ENCODE results near the gene SPTLC3.

Gene SPTLC3

GRCh38 chr20:13085275-13085674 is 76.5 kb downstream of the SPTLC3 start:
- Histone ChIP-seq H3K9me3 (ENCODE audit: control insufficient read depth in 5 of 5, low read length in 5 of 5) (no peaks in the 10 kb centered on the region), H3K27ac (ENCODE audit: low read depth, low read length) (no peak overlapping the region), H3K4me3 (ENCODE audit: low read depth in 1 of 5, low read length in 5 of 5) (no peak overlapping the region), H3K27me3 (ENCODE audit: control insufficient read depth in 5 of 5, insufficient read depth in 4 of 5, low read length in 5 of 5) (no peaks in the 10 kb centered on the region), H3K4me1 (ENCODE audit: control insufficient read depth in 5 of 5, insufficient read depth in 5 of 5, low read length in 5 of 5) (no peaks in the 10 kb centered on the region), H3K36me3 (ENCODE audit: control insufficient read depth in 5 of 5, insufficient read depth in 5 of 5, low read length in 5 of 5) (no peaks in the 10 kb centered on the region), H3K9ac (ENCODE audit: low read length in 5 of 5) (no peak overlapping the region)

GRCh38 chr20:13089950-13090469 is 81.2 kb downstream of the SPTLC3 start:
- H3K4me1 ChIP-seq (ENCODE audit: control insufficient read depth in 5 of 5, insufficient read depth in 5 of 5, low read length in 5 of 5), result no peaks in the 10 kb centered on the region
- H3K9ac ChIP-seq (ENCODE audit: low read length in 5 of 5), result no peak overlapping the region
- H3K27ac ChIP-seq (ENCODE audit: low read depth, low read length), result no peak overlapping the region
- no peak overlapping the region for H3K4me3 ChIP-seq (ENCODE audit: low read depth in 1 of 5, low read length in 5 of 5)
- H3K27me3 ChIP-seq (ENCODE audit: control insufficient read depth in 5 of 5, insufficient read depth in 4 of 5, low read length in 5 of 5), result no peaks in the 10 kb centered on the region
- no peaks in the 10 kb centered on the region for H3K9me3 ChIP-seq (ENCODE audit: control insufficient read depth in 5 of 5, low read length in 5 of 5)
- peaks cover 6 to 17% (median 7%) of the 10 kb centered on the region in 5 donors for H3K36me3 ChIP-seq (ENCODE audit: control insufficient read depth in 5 of 5, insufficient read depth in 5 of 5, low read length in 5 of 5)

GRCh38 chr20:13092111-13092510 is 83.3 kb downstream of the SPTLC3 start:
- H3K27me3 ChIP-seq (ENCODE audit: control insufficient read depth in 5 of 5, insufficient read depth in 4 of 5, low read length in 5 of 5), result no peaks in the 10 kb centered on the region
- no peak overlapping the region for H3K9ac ChIP-seq (ENCODE audit: low read length in 5 of 5)
- no peaks in the 10 kb centered on the region for H3K4me1 ChIP-seq (ENCODE audit: control insufficient read depth in 5 of 5, insufficient read depth in 5 of 5, low read length in 5 of 5)
- H3K9me3 ChIP-seq (ENCODE audit: control insufficient read depth in 5 of 5, low read length in 5 of 5), result no peaks in the 10 kb centered on the region
- H3K27ac ChIP-seq (ENCODE audit: low read depth, low read length), result no peak overlapping the region
- H3K4me3 ChIP-seq (ENCODE audit: low read depth in 1 of 5, low read length in 5 of 5), result no peak overlapping the region
- peaks cover 6 to 22% (median 12%) of the 10 kb centered on the region in 5 donors for H3K36me3 ChIP-seq (ENCODE audit: control insufficient read depth in 5 of 5, insufficient read depth in 5 of 5, low read length in 5 of 5)

- Histone ChIP-seq H3K36me3 (ENCODE audit: control insufficient read depth in 5 of 5, insufficient read depth in 5 of 5, low read length in 5 of 5) (peaks cover 6 to 22% (median 12%) of the 10 kb centered on the region in 5 donors), H3K4me1 (ENCODE audit: control insufficient read depth in 5 of 5, insufficient read depth in 5 of 5, low read length in 5 of 5) (no peaks in the 10 kb centered on the region), H3K27ac (ENCODE audit: low read depth, low read length) (no peak overlapping the region), H3K4me3 (ENCODE audit: low read depth in 1 of 5, low read length in 5 of 5) (no peak overlapping the region), H3K9me3 (ENCODE audit: control insufficient read depth in 5 of 5, low read length in 5 of 5) (no peaks in the 10 kb centered on the region), H3K9ac (ENCODE audit: low read length in 5 of 5) (no peak overlapping the region), H3K27me3 (ENCODE audit: control insufficient read depth in 5 of 5, insufficient read depth in 4 of 5, low read length in 5 of 5) (no peaks in the 10 kb centered on the region)
Measured at GRCh38 chr20:13094976-13095375, 86.2 kb downstream of the SPTLC3 start.

GRCh38 chr20:13098720-13099355 is 90.1 kb downstream of the SPTLC3 start:
- Histone ChIP-seq H3K9me3 (ENCODE audit: control insufficient read depth in 5 of 5, low read length in 5 of 5) (no peaks in the 10 kb centered on the region), H3K27ac (ENCODE audit: low read depth, low read length) (no peak overlapping the region), H3K4me3 (ENCODE audit: low read depth in 1 of 5, low read length in 5 of 5) (no peak overlapping the region), H3K27me3 (ENCODE audit: control insufficient read depth in 5 of 5, insufficient read depth in 4 of 5, low read length in 5 of 5) (no peaks in the 10 kb centered on the region), H3K36me3 (ENCODE audit: control insufficient read depth in 5 of 5, insufficient read depth in 5 of 5, low read length in 5 of 5) (peaks cover 5 to 15% (median 8%) of the 10 kb centered on the region in 5 donors), H3K4me1 (ENCODE audit: control insufficient read depth in 5 of 5, insufficient read depth in 5 of 5, low read length in 5 of 5) (peaks cover 0 to 3% (median 0%) of the 10 kb centered on the region in 5 donors), H3K9ac (ENCODE audit: low read length in 5 of 5) (no peak overlapping the region)

GRCh38 chr20:13099676-13100075 is 90.9 kb downstream of the SPTLC3 start:
- Histone ChIP-seq H3K9ac (ENCODE audit: low read length in 5 of 5) (no peak overlapping the region), H3K4me3 (ENCODE audit: low read depth in 1 of 5, low read length in 5 of 5) (no peak overlapping the region), H3K27ac (ENCODE audit: low read depth, low read length) (no peak overlapping the region), H3K27me3 (ENCODE audit: control insufficient read depth in 5 of 5, insufficient read depth in 4 of 5, low read length in 5 of 5) (no peaks in the 10 kb centered on the region), H3K9me3 (ENCODE audit: control insufficient read depth in 5 of 5, low read length in 5 of 5) (no peaks in the 10 kb centered on the region), H3K4me1 (ENCODE audit: control insufficient read depth in 5 of 5, insufficient read depth in 5 of 5, low read length in 5 of 5) (peaks cover 0 to 5% (median 0%) of the 10 kb centered on the region in 5 donors), H3K36me3 (ENCODE audit: control insufficient read depth in 5 of 5, insufficient read depth in 5 of 5, low read length in 5 of 5) (peaks cover 0 to 7% (median 3%) of the 10 kb centered on the region in 5 donors)

- H3K9me3 ChIP-seq (ENCODE audit: control insufficient read depth in 5 of 5, low read length in 5 of 5), result no peaks in the 10 kb centered on the region
- H3K4me3 ChIP-seq (ENCODE audit: low read depth in 1 of 5, low read length in 5 of 5), result no peak overlapping the region
- no peaks in the 10 kb centered on the region for H3K27me3 ChIP-seq (ENCODE audit: control insufficient read depth in 5 of 5, insufficient read depth in 4 of 5, low read length in 5 of 5)
- H3K9ac ChIP-seq (ENCODE audit: low read length in 5 of 5), result no peak overlapping the region
- peaks cover 0 to 8% (median 6%) of the 10 kb centered on the region in 5 donors for H3K4me1 ChIP-seq (ENCODE audit: control insufficient read depth in 5 of 5, insufficient read depth in 5 of 5, low read length in 5 of 5)
- no peak overlapping the region for H3K27ac ChIP-seq (ENCODE audit: low read depth, low read length)
- no peaks in the 10 kb centered on the region for H3K36me3 ChIP-seq (ENCODE audit: control insufficient read depth in 5 of 5, insufficient read depth in 5 of 5, low read length in 5 of 5)
Measured at GRCh38 chr20:13101276-13101675, 92.5 kb downstream of the SPTLC3 start.

- Histone ChIP-seq H3K36me3 (ENCODE audit: control insufficient read depth in 5 of 5, insufficient read depth in 5 of 5, low read length in 5 of 5) (no peaks in the 10 kb centered on the region), H3K4me1 (ENCODE audit: control insufficient read depth in 5 of 5, insufficient read depth in 5 of 5, low read length in 5 of 5) (peaks cover 0 to 8% (median 6%) of the 10 kb centered on the region in 5 donors), H3K27ac (ENCODE audit: low read depth, low read length) (no peak overlapping the region), H3K4me3 (ENCODE audit: low read depth in 1 of 5, low read length in 5 of 5) (no peak overlapping the region), H3K9ac (ENCODE audit: low read length in 5 of 5) (no peak overlapping the region), H3K9me3 (ENCODE audit: control insufficient read depth in 5 of 5, low read length in 5 of 5) (no peaks in the 10 kb centered on the region), H3K27me3 (ENCODE audit: control insufficient read depth in 5 of 5, insufficient read depth in 4 of 5, low read length in 5 of 5) (no peaks in the 10 kb centered on the region)
Measured at GRCh38 chr20:13101706-13102105, 92.9 kb downstream of the SPTLC3 start.

- H3K36me3 ChIP-seq (ENCODE audit: control insufficient read depth in 5 of 5, insufficient read depth in 5 of 5, low read length in 5 of 5), result no peaks in the 10 kb centered on the region
- no peak overlapping the region for H3K9ac ChIP-seq (ENCODE audit: low read length in 5 of 5)
- no peak overlapping the region for H3K4me3 ChIP-seq (ENCODE audit: low read depth in 1 of 5, low read length in 5 of 5)
- no peaks in the 10 kb centered on the region for H3K27me3 ChIP-seq (ENCODE audit: control insufficient read depth in 5 of 5, insufficient read depth in 4 of 5, low read length in 5 of 5)
- no peak overlapping the region for H3K27ac ChIP-seq (ENCODE audit: low read depth, low read length)
- peaks cover 0 to 8% (median 6%) of the 10 kb centered on the region in 5 donors for H3K4me1 ChIP-seq (ENCODE audit: control insufficient read depth in 5 of 5, insufficient read depth in 5 of 5, low read length in 5 of 5)
- no peaks in the 10 kb centered on the region for H3K9me3 ChIP-seq (ENCODE audit: control insufficient read depth in 5 of 5, low read length in 5 of 5)
Measured at GRCh38 chr20:13102237-13102636, 93.5 kb downstream of the SPTLC3 start.

GRCh38 chr20:13102694-13103093 is 93.9 kb downstream of the SPTLC3 start:
- no peak overlapping the region for H3K9ac ChIP-seq (ENCODE audit: low read length in 5 of 5)
- H3K27ac ChIP-seq (ENCODE audit: low read depth, low read length), result no peak overlapping the region
- no peak overlapping the region for H3K4me3 ChIP-seq (ENCODE audit: low read depth in 1 of 5, low read length in 5 of 5)
- peaks cover 0 to 8% (median 6%) of the 10 kb centered on the region in 5 donors for H3K4me1 ChIP-seq (ENCODE audit: control insufficient read depth in 5 of 5, insufficient read depth in 5 of 5, low read length in 5 of 5)
- H3K36me3 ChIP-seq (ENCODE audit: control insufficient read depth in 5 of 5, insufficient read depth in 5 of 5, low read length in 5 of 5), result no peaks in the 10 kb centered on the region
- H3K27me3 ChIP-seq (ENCODE audit: control insufficient read depth in 5 of 5, insufficient read depth in 4 of 5, low read length in 5 of 5), result no peaks in the 10 kb centered on the region
- no peaks in the 10 kb centered on the region for H3K9me3 ChIP-seq (ENCODE audit: control insufficient read depth in 5 of 5, low read length in 5 of 5)

All from subcutaneous abdominal adipose tissue (tissue), 5 donors.